HK-2 (cell line): ENCODE data around the gene MREG.
"Not testable (repeated sequence)": the region's sequence is repeated elsewhere in the genome, so short reads cannot be mapped to it uniquely, and the experiment has no call there.

Experiments
- DNase-seq: peaks from one replicate; pipeline ENCODE4 v3.0.0-alpha.2; 2018; ENCODE audit not compliant: unreplicated experiment

MREG gene

DNA sequence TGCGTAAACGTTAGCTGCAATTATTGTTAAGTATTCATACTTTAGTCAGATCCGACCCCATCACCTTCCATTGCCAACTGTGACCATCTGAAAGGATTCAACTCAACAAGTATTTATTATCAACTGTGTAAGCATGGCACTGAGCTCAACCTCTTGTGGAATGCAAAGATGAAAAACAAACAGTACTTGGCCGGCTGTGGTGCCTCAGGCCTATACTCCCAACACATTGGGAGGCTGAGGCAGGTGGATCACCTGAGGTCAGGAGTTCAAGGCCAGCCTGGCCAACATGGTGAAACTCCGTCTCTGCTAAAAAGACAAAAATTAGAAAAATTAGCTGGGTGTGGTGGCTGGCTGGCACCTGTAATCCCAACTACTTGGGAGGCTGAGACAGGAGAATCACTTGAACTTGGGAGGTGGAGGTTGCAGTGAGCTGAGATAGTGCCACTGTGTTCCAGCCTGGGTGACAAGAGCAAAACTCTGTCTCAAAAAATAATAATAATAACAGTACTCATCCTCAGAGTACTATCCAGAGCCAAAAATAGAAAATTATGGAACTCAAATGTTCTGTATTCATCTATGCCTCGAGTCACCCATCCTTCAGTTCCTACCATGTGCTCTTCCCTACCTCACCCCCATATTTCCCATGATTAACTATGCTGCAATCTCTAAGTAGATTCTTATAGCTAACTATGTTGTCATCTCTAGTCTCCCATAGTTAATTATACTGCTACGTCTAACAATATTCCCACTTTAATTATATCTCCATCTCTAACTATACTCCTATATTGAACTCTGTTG, 8.6 kb upstream of the MREG start:
- DNase-seq, result no peak

DNA sequence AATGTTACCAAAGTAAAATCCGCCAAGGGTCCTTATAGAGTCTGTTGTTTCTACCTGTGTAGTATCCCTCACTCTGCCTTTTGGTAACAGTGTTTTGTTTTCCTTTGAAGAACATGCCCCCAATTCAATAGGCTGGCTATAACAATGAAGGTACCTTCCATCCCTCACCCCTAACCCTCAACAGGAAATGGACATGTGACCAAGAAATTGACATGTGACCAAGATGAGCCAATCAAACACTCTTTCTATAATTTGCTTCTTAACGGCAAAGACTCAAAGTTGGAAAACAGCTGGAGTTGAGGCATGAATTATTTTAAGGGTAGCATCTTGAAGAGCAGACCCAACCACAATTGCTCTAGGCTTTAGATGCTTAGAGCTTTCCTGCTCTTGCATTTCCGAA, 5.4 kb upstream of the MREG start:
- no peak for DNase-seq

DNA sequence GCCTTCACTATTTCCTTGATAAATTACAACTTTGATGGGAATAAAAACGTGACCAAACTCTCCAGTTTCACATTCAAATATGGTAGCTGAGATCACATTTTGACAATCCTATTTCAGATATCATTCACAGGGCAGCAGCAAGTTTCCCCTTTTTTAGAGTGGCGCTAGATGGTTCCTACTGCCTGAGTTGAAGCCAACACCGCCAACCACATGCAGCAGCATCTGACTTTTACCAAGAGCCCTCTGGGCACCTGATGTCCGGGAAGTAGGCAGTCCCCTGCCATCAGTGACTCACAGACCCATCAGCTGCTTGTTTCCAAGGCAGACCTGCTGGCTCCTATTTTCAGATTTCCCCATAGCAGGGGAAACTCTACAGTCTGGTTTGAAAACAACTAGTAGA, 4.0 kb upstream of the MREG start:
- DNase-seq, result no peak

DNA sequence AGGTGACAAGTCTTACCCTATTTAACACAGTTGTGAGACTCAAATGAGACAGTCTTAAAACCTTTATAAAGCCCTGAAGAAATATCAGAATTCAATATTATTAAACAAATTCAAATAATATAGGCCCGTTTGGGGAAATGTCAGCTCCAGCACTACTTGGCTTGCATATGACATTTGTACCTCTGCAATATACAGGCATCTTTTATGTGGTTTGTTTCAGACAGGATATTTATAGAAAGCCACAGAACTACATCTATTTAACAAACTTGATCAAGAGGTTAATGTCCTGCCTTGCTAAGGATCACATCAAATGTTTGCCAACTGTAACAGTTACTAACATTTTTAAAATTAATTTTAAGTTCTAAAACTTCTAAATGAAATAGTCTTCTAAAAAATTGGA, 3.2 kb upstream of the MREG start:
- no peak for DNase-seq

DNA sequence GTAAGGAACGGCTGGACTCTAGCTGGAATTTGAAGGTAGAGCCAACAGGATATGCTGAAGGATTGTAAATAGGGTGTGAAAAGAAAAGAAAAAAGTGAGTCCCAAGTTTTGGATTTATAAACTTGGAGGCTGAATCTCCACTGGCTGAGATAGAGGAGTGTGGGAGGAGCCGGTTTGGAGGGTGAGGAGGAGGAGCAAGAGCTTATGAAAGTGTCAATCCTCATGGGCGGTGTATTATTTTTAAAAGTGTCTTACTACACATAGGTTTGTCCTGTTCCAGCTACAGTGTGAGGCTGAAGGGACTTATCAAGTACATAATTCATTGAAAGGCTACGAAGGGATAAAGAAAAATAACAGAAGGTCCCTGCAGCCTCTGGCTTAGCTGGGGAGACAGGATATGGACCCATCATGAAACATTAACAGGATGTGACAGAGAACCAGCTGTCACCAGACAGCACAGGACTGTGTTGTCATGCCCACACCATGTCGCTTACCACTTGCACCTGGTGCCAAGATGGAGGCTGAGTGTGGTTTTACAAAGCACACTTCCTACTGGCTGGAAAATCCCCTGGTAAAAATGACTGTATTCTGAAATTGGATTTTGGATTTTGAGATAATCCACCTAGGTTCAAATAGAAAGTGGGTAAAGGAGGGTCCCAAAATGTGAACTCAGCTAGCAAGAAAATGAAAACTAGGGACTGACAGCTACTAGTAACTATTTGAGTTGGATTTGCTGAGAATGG, 2.5 kb upstream of the MREG start:
- no peak for DNase-seq

DNA sequence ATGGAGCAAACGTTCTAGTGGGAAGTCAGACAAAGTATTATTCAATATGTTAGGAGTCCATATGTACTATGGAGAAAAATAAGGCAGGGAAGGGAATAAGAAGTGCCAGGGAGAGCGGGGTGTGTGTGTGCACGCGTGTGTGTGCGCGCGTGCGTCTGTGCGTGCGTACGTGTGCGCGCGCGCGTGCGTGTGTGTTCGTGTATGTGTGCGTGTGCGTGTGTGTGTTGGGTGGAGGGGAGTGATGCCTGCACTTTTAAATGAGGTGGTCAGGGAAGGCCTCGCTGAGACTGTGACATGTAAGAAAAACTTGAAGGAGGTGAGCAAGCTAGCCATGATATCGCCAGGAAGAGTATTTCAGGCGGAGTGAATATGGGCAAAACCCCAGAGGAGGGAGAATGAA, 1.6 kb upstream of the MREG start:
- no peak for DNase-seq

DNA sequence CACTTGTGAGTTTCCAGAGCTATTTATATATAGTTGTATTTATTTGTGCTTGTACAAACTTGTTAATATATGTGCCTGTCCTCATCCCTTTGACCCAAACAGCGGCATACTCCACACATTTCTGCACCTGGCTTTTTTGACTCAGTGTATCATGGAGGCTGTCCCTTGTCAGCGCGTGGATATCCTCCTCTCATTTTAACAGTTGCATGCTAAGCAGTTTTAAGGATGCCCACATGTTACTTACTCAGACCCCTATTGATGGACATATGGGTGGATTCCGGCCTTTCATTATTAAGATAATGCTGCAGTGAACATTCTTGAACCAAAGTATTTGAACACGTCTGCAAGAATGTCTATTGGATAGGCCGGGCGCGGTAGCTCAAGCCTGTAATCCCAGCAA, 655 bp upstream of the MREG start:
- DNase-seq, result no peak

DNA sequence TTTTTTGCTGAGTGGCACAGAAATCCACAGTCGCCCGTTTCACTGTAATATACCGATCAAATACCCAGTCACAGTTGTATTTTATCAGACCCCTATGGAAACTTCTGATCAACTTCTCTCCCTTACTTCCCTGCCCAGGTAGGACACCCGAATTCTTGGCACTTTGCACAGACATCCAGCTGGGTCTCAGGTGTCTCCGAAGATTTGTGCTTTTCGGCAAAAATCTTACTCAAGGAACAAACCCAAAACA, 596 bp downstream of the MREG start:
- no peak for DNase-seq

DNA sequence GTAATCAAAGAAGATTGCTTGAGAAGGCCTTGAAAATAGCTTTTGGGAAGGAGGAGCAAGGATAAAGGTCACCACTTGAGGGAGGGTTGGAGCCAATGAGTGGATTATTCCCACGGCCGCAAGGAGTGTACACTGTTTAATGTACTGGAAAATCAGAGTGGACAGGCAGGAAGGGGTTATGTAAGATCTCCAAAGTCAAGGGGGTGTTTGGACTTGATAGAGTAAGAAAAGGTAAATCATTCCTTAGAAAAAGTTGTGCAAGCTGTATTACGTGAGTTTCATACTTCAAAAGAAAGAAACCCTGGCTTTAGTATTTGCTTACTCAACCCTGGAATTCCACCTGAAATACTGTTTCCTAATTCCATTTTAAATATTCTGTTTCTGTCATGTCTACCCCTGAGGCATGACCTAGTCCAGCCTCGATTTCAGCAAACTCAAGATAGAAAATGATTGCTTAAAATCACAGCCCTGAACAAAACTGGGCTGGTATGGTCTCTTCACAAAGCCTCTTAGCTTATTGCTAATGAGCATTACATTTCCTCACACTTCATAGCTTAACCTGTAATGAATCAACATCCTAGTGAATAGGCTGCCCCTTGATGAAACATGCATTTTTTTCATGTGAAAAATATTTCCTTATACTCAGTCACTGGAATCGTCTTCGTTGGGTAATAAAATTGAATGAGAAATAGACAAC, 1.1 kb downstream of the MREG start:
- DNase-seq, result no peak

DNA sequence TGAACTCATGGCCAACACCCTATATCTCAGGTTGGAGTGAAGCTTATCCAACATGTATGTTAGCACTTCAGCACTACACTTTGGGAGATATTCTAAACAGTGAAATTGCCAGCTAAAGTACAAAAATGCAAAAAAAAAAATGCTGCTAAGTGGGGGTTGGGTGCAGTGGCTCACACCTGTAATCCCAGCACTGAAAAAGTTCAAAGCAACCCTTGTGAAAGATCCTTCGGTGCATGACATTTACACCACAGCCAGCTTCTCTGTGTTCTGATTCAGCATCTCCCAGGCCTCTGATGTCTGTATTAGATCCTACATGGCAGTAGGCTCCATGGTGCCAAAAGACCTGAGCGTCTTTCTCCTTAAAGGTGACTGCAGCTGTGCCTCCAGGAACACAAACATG, 4.1 kb downstream of the MREG start:
- not testable (repeated sequence) for DNase-seq

DNA sequence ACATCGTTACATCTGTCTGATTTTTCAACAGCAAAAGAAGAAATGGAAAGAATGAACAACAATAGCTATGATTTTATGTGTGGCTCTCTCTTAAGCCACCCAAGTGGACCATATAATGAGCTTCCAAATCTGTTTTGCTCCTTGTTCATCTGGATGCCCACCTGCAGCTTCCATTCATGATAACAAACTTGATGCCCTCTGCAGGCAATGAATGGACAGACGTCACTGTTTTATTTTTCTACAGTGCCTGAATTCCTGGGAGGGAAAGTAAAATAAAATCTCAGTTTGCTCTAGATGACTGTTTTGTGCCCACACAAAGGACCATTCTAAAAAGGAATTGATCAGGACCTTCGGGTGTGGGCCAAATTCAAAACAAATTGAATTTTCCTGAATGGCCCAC, 5.0 kb downstream of the MREG start:
- DNase-seq, result no peak

DNA sequence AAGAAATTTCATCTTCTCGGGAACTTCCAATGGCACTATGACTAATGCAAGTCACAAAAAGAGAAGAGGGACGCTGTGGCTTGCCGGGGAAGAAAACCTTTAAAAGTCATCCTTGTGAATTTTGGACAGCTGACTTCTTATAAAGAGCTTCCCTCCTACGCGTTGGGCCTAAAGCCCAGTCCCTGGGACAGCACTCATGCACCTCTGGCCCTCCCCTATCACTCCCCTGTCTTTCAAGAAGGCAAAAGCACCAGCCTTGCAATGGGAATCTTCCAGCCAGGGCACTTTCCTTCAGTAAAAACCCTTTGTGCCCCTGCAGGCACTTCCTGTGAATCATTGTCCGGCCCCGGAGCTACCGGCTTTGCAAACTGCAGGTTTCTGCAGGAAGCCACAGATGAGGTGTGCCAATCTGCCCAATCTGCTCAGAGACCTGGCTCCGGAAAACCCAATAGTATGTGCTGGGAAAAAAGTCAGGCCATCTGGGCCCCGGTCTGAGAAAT, 7.1 kb downstream of the MREG start:
- peak; percentile 58 for DNase-seq

DNA sequence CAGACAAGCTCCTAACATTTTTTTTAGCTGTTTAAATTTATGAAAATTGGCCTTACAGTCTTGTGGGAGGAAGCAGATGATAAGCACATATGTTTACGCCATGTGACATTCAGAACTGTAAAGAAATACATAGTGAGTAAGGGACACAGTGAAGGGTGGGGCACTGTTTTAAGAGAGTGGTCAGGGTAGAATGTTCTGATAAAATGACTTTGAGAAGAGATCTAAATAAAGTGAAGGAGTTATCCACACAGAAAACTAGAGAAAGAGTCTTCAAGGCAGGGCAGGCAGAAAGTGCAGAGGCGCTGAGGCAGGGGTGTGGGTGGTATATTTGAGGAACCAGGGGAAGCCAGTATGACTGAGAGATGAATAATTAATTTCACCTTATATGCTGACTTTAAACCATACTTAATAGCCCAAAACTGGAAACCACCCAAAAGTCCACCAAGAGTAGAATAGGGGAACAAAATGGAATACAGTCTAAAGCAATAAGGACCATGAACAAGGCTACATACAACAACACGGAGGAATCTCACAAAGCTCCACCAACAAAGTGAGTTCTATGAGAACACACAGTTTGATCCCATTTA, 8.6 kb downstream of the MREG start:
- no peak for DNase-seq

DNA sequence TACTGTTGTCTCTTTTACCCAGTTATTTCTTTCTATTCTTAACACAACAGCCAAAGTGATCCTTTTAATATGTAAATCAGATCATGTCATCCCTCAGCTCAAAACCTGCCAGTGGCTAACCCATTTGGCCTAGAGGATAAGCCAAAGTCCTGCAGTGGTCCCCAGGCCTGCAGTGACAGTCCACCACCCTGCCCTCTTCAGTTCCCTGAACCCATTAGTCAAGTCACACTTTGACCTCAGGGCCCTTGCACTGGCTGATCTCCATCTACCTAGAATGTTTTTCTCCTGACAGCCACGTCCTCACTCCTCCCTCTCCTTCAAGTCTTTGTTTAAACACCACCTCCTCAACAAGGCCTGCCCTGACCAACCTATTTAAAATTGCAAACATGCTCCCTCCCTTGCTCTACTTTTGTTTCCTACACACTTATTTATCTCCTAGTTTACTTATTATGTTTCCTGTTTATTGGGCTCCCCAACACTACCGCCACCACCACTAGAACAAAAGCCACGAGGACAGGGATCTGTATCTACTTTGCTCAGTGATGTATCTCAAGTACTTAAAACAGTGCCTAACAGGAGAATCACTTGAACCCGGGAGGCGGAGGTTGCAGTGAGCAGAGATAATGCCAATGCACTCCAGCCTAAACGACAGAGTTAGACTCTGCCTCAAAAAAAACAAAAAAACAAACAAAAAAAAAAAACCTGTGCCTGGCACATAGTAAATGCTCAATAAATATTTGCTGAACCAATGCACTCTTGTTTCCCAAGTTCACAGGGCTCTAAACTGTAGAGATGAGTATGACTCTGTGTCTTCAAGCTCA, 9.3 kb downstream of the MREG start:
- no peak for DNase-seq

DNA sequence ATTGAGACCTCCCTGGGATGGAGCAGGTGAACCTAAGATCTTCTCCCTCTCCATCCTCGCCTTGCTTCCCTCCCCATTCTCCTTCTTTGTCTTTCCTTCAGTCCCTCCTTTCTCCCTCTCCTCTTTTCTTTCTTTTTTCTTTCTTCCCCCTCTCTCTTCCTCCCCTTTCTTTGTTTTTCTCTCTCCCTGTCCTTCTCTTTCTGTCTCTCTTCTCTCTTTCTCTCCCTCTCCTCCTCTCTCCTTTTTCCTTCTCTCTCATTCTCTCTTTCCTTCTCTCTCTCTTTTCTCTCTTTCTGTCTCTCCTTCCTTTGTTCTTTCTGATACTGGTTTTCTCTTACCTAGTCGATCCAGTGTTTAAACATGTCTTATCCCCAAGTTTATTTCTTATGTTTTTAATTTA, 10.7 kb downstream of the MREG start:
- no peak for DNase-seq

DNA sequence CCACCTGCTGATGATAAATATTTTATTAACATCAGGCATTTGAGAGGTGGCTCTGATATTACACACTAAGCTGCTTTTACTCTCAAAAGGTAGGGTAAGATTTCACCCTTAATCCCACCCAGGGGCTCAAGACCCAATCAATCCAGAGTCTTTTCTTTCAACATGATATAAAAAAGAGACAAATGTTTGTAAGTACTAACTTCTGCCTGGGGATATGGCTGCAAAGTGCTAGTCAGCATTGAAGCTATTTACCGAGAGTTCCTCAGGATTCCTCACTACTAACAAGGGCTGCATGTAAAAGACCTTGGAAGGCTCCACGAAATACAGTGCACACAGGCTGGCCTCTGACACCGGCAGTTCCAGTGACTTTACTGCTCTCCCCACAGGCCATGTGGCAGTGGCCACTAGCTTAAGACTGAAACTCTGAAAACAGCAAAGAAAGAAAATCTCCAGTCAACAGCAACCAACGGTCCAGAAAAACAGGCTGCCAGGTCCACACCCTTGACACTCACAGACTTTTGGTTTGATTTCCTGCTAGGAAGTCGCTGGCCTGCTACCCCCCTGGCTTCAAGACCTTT, 11.2 kb downstream of the MREG start:
- DNase-seq, result no peak

DNA sequence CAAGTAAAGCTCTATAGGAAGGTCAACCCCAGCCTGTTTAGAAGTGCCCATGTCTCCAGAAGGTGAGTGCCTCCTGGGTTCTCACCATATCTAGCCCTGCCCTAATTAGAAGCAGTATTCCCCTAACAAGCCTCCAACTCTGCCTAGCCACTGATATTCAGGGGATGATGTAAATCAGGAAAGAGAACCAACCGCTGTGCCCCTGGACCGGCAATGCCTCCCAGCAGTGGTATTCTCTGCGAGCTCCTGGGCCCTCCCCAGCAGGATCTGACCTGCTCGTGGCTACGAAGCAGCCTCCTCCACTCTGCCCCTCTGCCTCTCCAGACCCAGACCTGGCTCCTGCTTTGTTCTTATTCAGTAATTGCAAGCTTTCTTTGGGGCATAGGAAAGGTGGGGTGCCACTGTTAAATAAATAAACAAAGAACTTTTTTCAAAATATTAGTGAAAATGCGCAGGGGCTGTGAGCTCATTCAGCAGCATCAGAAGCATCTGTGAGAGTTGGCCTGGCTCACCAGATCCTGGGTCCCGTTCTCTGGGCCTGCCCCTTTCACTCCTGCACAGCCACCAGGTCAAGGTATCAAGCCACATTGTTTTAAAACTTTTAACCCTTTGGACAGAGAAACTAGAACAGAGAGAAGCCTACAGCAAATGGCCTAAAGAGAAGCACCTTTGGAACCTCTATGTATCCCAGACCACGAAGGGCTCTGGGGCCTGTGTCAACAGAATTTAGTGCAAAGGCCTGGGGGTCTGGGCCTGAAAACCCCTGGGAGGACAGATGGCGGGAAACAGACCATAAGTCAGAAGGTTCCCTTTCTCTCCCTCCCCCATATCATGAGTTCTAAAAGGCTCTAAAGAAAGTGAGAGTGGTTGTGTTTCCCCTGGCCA, 11.9 kb downstream of the MREG start:
- no peak for DNase-seq

DNA sequence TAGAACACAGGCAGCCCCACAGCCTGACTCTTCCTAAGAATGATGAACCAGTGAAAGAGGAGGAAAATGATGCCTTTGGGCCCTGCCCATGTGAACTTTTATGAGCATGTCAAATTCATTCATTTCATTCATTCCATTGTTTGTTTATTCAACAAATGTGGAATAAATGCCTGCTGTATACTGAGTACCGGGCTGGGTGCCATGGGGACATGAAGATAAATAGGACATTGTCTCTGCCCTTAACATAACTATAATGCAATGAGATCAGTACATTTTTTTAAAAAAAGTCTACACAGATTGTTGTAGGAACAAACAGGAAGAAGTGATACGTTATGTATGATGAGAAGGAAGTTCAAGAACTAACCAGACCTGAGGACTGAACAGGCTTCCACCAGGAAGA, 14.7 kb downstream of the MREG start:
- no peak for DNase-seq

DNA sequence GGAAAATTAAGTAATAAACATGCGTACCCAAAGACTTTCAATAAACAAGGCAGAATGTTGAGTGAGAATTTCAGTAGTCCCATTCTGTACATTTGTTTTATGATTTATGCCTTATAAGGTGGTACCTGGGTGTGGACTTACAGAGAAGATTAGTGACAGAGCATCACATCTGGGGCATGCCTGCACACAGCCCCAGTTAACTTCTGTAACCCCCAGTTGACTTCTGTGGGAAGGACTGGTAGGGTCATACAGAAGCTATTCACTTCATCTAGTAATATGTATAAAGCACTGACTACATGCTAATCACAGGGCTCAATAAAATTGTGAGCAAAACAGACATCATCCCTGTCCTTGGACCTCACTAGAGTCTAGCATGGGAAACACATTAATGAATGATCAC, 16.1 kb downstream of the MREG start:
- no peak for DNase-seq

DNA sequence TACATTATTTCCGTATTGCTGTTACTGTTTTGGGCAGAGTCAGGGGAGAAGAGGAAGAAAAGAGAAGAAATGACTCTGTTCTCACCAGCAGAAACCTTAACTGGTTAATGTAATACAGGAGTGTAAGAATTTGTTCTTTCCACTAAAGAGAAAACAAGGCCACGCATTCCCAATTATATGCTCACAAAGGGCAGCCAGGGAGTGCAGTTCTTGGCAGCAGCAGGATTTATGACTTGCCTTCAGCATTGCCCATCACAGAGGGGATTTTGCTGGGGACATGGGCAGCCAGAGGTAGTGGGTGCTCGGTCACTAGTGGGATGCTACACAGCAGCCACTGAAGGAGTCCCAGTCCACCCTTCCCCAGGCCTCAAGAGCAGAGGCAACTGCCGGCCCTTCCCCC, 18.4 kb downstream of the MREG start:
- no peak for DNase-seq
